ENCODE results near the gene JAZF1. TPM values are rescaled to one million over a fixed set of nuclear protein-coding genes. Genes with fewer than 3 reads are reported as not detected.

JAZF1 gene
- polyA plus RNA-seq, 1 experiment: 18.0 TPM

GRCh38 chr7:28054531-28055160 is 125.9 kb downstream of the JAZF1 start:
- no peak for TF ChIP-seq CTCF (IDR thresholded peaks at IDR 0.05; ENCODE audit: low read depth, low read length)
- ChIA-PET POLR2A (no interaction called here), CTCF (no interaction called here)
- H3K9me3 ChIP-seq (ENCODE audit: control insufficient read depth, insufficient read depth, low read length): no peaks in the 10 kb centered on the region
- H3K27ac ChIP-seq (ENCODE audit: low read depth, low read length): no peak overlapping the region
- no peak for DNase-seq (ENCODE audit: low read depth, low spot score)
- H3K27me3 ChIP-seq (ENCODE audit: control insufficient read depth, insufficient read depth, low read length): no peaks in the 10 kb centered on the region
- H3K4me3 ChIP-seq (ENCODE audit: low read depth, low read length): no peak overlapping the region

- TF ChIP-seq CTCF (IDR thresholded peaks at IDR 0.05; ENCODE audit: low read depth, low read length): no peak
- Histone ChIP-seq H3K27ac (ENCODE audit: low read depth, low read length) (no peak overlapping the region), H3K27me3 (ENCODE audit: control insufficient read depth, insufficient read depth, low read length) (no peaks in the 10 kb centered on the region), H3K4me3 (ENCODE audit: low read depth, low read length) (no peak overlapping the region), H3K9me3 (ENCODE audit: control insufficient read depth, insufficient read depth, low read length) (no peaks in the 10 kb centered on the region)
- no peak for DNase-seq (ENCODE audit: low read depth, low spot score)
- ChIA-PET POLR2A (no interaction called here), CTCF (interaction anchor here (1.1 to 2.1 kb wide), 3 partner anchors 9 to 41 kb away, joined by 3 to 12 read pairs (median 4); no protein-coding TSS in a partner anchor)
Measured at GRCh38 chr7:28052933-28053332, 127.7 kb downstream of the JAZF1 start.

GRCh38 chr7:28048694-28049093 is 131.9 kb downstream of the JAZF1 start:
- no peak overlapping the region for H3K27ac ChIP-seq (ENCODE audit: low read depth, low read length)
- CTCF ChIA-PET: interaction anchor here (1.4 kb wide), 1 partner anchor 29 kb away, joined by 3 read pairs; no protein-coding TSS in a partner anchor
- POLR2A ChIA-PET: no interaction called here
- DNase-seq (ENCODE audit: low read depth, low spot score): no peak
- H3K27me3 ChIP-seq (ENCODE audit: control insufficient read depth, insufficient read depth, low read length): no peaks in the 10 kb centered on the region
- no peaks in the 10 kb centered on the region for H3K9me3 ChIP-seq (ENCODE audit: control insufficient read depth, insufficient read depth, low read length)
- no peak overlapping the region for H3K4me3 ChIP-seq (ENCODE audit: low read depth, low read length)
- no peak for TF ChIP-seq CTCF (IDR thresholded peaks at IDR 0.05; ENCODE audit: low read depth, low read length)

- Histone ChIP-seq H3K4me3 (ENCODE audit: low read depth, low read length) (no peak overlapping the region), H3K27me3 (ENCODE audit: control insufficient read depth, insufficient read depth, low read length) (no peaks in the 10 kb centered on the region), H3K27ac (ENCODE audit: low read depth, low read length) (no peak overlapping the region), H3K9me3 (ENCODE audit: control insufficient read depth, insufficient read depth, low read length) (no peaks in the 10 kb centered on the region; the same call in 1 of the 2 replicates)
- ChIA-PET POLR2A (no interaction called here), CTCF (interaction anchor here (0.9 to 1.4 kb wide), 2 partner anchors 16 to 25 kb away, joined by 3 to 7 read pairs; no protein-coding TSS in a partner anchor)
- no peak for TF ChIP-seq CTCF (IDR thresholded peaks at IDR 0.05; ENCODE audit: low read depth, low read length)
- no peak for DNase-seq (ENCODE audit: low read depth, low spot score)
Measured at GRCh38 chr7:28046035-28046434, 134.6 kb downstream of the JAZF1 start.

GRCh38 chr7:28045592-28045991 is 135.0 kb downstream of the JAZF1 start:
- H3K9me3 ChIP-seq (ENCODE audit: control insufficient read depth, insufficient read depth, low read length): no peaks in the 10 kb centered on the region; the same call in 1 of the 2 replicates
- no peaks in the 10 kb centered on the region for H3K27me3 ChIP-seq (ENCODE audit: control insufficient read depth, insufficient read depth, low read length)
- no peak overlapping the region for H3K4me3 ChIP-seq (ENCODE audit: low read depth, low read length)
- ChIA-PET CTCF (interaction anchor here (0.9 to 1.4 kb wide), 2 partner anchors 16 to 26 kb away, joined by 3 to 7 read pairs; no protein-coding TSS in a partner anchor), POLR2A (no interaction called here)
- H3K27ac ChIP-seq (ENCODE audit: low read depth, low read length): no peak overlapping the region
- no peak for TF ChIP-seq CTCF (IDR thresholded peaks at IDR 0.05; ENCODE audit: low read depth, low read length)
- DNase-seq (ENCODE audit: low read depth, low spot score): no peak

Data from AG04450 (cell line).